Epithelial cell of prostate (primary cell): ENCODE data around the gene CLDN19.
"Not testable (repeated sequence)": the region's sequence is repeated elsewhere in the genome, so short reads cannot be mapped to it uniquely, and the experiment has no call there.

Experiments used
- DNase-seq: peaks from one replicate; pipeline ENCODE4 v3.0.0-alpha.2; 2011; ENCODE audit warnings: low read depth, low spot score
- H3K27ac ChIP-seq: fragments of 450-650 bp; 2 replicates; pipeline ENCODE4 v1.5.1; 2017; ENCODE audit warnings: mild to moderate bottlenecking

Gene CLDN19

DNA sequence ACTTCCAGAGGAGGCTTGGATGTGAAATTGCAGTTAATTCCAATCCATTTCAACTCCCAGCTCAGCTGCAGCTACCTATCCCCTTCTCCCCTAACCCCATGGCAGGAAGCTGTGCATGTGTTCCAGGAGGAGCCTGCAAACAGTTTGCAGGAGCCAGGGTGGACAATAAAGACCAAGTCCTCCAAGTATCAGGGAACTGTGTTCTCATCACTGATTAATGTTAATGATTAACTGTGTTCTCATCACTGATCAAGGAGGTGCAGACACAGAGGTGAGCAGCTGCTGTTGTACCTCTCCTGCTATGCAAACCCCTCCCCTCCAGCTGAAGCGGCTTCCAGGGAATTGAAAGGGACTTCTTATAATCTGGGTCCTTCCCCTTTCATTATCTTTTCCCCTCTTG is 19.2 kb downstream of the CLDN19 start:
- no peak for DNase-seq
- no peak overlapping the region for H3K27ac ChIP-seq

DNA sequence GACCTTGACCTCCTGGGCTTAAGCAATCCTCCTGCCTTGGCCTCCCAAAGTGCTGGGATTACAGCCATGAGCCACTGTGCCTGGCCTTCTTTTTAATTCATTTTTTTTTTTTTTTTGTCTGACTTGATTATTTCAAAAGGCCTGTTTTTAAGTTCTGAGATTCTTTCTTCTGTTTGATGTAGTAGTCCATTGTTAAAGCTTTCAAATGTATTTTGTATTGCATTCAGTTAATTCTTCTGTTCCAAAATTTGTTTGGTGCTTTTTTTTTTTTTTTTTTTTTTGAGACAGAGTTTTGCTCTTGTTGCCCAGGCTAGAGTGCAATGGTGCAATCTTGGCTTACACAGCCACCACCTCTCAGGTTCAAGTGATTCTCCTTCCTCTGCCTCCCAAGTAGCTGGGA is 25.6 kb downstream of the CLDN19 start:
- DNase-seq, H3K27ac ChIP-seq: not testable (repeated sequence)

DNA sequence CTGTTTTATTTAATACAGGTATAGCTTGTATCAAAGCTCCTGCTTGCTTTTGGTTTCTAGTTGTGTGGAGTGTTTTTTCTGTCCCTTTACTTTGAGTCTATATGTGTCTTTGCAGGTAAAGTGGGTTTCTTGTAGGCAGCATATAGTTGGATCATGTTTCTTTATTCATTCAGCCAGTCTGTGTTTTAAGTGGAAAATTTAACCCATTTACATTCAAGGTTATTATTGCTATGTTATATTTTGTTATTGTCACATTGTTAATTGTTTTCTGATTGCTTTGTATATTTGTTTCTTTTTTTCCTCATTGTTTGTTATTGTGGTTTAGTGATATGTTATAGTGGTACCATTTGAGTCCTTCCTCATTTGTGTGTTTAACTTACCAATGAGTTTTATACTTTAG is 26.7 kb downstream of the CLDN19 start:
- no peak overlapping the region for H3K27ac ChIP-seq
- DNase-seq: no peak

DNA sequence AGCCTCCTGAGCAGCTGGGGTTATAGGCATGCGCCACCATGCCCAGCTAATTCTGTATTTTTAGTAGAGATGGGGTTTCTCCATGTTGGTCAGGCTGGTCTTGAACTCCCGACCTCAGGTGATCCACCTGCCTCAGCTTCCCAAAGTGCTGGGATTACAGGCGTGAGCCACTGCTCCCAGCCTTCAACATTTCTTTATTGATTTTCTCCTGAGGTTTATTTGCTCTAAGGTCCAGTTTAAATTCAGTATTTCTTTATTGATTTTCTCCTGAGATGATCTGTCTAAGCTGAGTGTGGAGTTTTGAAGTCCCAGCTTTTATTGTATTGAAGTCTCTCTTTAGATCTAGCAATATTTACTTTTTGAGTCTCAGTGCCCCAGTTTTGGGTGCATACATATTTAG is 27.2 kb downstream of the CLDN19 start:
- not testable (repeated sequence) for H3K27ac ChIP-seq, DNase-seq

DNA sequence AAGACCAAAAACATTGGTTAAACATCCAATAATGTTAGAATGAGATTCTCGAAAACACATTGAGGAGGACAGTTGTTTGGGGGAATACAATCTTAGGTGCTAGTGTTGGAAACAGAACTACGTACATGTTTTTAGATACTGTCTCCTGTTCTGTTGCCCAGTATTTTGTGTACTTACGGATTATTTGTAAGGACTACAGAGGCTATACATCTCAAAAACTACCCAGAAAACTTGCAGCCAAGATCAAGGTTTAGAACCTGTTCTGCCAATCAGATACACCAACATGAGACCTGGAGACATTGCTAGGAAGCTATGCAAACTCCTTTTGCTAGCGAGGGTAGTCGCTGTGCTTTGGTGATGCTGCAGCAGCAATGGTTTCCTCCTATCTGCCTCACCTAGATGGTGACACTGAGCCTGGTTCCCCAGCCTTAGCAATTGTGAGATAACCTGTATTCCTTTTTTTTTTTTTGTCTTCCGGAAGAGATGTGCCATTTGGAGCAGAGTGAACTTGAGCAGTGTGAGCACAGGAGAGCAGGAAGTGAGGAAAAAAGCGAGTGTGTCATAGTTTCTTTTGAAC is 36.1 kb downstream of the CLDN19 start:
- DNase-seq: no peak
- no peak overlapping the region for H3K27ac ChIP-seq

DNA sequence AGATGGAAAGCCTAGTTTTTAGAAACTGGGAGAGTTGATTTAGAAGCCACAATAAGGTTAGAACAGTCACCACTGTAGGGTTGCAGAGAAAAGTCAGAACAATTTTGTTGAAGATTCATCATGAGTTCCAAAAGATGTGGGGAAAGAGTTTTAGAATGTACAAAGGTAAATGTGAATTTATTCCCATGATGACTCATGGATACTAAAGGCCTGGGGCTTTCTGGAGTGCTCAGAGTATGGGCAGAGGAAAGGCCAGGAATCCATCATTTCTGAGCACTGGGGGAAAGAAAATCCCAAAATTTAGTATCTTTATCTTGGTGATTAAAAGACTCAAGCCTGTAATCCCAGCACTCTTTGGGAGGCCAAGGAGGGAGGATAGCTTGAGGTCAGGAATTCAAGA is 40.0 kb downstream of the CLDN19 start:
- no peak overlapping the region for H3K27ac ChIP-seq
- DNase-seq: no peak

DNA sequence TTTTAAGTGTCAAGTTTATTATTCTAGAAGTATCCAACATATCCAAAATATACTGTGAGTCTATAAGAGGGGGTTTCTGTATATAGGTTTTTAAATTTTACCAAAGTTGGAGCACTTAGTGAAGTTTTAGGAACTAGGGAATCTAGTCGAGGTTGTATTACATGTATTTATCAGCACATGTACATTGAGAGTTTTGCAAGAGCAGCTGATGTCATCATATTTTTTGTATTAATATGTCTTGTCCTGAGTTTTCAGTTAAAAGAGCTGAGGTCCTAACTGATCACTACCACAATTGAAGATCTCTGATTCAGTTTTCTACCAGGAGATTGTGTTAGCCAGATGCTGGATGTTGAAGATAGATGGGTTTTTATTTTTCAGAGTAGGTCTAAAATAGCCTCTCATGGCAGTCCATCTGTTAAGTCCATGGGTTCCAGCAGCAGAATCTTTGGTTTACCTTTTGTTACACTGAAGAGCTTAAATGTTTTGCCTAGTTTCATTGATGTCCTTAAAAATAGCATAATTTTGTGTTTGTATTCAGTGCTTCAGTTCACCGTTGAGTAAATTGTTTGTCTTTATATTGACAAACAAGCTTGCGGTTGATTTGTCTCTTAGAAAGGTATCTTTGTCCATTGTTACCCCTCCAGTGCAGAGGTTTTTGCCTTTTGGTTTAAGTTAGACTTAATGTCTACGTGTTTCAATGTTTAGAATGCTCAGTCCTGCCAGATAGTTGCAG is 41.8 kb downstream of the CLDN19 start:
- DNase-seq: no peak
- H3K27ac ChIP-seq: no peak overlapping the region

DNA sequence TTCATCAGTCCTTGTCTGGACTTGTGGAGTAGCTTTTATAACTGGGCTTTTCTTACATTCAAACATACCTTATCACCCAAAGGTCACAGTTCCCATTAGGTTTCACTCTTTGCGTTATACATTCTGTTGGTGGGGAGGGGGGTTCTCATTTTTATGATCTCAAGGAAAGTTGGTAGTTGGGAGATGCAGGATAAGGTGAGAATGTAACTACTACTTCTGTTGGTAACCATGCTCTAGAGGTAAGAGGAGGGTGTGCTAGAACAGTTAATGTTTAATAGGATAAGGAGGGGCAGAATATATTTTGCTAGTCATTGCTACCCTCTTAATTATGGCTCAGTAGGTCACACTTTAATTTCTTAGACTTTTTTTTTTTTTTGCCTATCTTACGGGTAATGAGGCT is 47.1 kb downstream of the CLDN19 start:
- peak overlapping the region; percentile 42 for H3K27ac ChIP-seq
- no peak for DNase-seq

DNA sequence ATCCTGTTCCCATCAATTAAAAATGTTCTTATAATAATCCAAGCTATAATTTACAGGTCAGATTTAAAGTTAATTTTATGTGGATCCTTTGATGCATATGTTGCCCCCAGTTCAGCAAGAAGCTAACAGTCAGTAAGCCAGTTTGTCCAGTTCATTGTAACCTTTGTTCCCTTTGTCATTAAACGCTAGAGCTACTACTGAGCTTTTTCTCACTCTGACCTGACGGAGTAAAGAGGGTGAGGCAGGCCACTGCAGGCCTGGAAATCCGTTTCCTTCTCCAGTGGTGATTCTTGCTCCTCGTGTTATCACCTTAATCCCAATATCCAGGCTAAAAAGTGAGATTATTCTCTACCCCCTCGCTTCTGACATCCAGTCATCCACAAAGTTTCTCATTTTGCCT is 47.6 kb downstream of the CLDN19 start:
- no peak for DNase-seq
- H3K27ac ChIP-seq: peak overlapping the region; percentile 42

DNA sequence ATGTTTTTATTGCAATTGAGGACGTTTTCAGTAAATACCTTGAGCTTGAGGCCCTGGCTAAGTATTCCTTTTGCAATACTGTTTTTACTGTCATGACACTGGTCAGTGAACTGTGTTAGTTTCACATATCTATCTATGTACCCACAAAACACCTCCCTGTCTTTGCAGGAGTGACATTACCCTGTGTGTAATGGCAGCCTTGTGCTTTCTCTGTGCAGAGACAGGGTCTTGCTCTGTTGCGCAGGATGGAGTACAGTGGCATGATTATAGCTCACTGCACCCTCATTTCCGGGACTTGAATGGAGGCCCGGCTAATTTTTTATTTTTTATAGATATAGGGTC is 48.9 kb downstream of the CLDN19 start:
- H3K27ac ChIP-seq: peak overlapping the region; percentile 28
- DNase-seq: no peak

DNA sequence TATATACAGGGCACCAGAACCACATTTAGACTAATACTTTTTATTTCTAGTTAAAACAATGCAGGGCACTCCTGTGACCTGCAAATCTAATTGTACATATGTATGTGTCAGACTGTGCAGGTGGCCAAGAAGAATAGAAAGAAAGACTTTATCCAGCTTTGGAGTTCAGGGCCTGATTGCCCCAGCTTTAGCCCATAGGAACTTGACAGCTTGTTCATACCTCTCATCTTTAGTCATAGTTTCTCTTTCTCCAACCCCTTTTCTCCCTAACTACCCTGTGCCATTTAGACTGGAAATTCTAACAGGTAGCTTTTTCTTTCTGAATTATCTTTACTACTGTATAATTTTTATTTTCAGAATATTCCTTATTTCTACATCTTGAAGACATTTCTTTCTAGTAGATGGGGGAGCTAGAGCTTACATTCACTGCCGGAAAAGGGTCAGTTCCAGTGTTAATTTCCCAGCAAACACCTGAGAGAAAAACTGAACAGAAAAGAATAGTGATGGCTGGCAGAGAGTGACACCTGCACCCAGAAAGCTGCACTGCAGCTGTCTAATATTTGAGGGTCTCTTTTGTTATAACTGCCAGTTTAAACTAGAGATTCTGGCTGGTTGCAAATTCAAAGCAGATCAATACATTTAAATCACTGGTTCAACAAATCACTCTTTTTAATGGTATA is 49.4 kb downstream of the CLDN19 start:
- DNase-seq: no peak
- H3K27ac ChIP-seq: peak overlapping the region; percentile 28

DNA sequence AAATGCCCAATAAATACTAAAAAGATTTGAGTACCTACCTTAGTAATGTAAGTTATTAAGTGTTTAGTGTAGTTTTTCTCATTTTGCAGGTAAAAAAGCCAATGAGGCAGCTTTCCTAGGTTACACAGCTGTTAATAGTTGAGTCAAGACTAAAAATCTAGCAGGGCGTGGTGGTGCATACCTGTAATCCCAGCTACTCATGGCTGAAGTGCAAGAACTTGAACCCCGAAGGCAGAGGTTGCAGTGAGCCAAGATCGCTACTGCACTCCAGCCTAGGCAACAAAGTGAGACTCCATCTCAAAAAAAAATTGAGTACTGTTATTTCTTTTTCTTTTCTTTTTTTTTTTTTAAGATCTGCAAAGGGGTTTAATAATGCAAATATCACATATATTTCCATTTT is 50.1 kb downstream of the CLDN19 start:
- no peak for DNase-seq
- H3K27ac ChIP-seq: peak overlapping the region; percentile 28

DNA sequence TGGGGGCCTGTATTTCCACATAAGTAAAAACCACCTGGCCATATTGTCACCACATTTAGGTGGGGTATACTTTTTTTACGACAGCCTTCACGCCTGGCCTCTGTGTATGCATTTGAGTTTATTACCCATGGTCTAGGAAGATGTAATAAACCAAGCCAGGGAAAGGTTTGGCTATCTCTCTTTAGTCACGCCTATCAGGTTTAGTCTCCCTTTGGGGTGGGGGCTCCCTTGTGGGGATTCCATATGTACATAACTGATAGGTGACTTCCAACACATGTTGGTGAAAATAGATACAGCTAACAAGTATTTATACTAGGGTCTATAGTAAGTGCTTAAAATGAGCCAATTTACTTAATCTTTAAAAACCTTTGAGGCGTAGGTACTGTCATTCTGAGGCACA is 53.6 kb downstream of the CLDN19 start:
- H3K27ac ChIP-seq: no peak overlapping the region
- no peak for DNase-seq

DNA sequence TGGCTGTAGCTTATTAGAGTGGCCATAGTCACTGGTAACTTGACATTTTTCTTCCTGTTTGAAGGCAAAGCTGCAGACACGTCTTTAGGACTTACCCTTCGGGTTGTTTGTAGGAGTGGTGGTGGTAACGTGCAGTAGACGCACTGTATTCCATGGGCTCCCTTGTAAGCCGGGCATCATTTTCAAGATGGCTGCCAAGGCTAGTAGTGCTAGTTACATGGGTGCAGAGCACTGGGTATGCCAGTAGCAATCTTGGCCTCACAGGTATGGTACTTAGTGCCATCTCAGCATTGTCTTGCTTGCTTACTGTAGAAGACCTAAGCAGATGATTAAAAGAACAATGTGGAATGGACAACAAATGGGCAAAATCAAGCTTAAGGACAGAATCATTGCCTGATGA is 55.9 kb downstream of the CLDN19 start:
- H3K27ac ChIP-seq: no peak overlapping the region
- no peak for DNase-seq
